Gastrocnemius medialis (tissue), 4 donors: ENCODE measurements around the gene LTA.

Experiments used
- POLR2A ChIP-seq, 2 donors: fragments of 450-650 bp; IDR thresholded peaks; one replicate each; pipeline ENCODE4 v1.6.1; 2017; ENCODE audit warnings: antibody characterized with exemption in 2 of 2, mild to moderate bottlenecking in 2 of 2, moderate library complexity in 2 of 2
- TF ChIP-seq, protein P1 (sequence below), 5 experiments: fragments of 450-650 bp in 3 of 5; fragments of 200-600 bp in 2 of 5; sonication (generic) in 2 of 5; IDR thresholded peaks in 4 of 5; conservative IDR thresholded peaks in 1 of 5; 1 replicate in 4 of 5; 2 replicates in 1 of 5; pipeline ENCODE4 v1.5.1; 2016 to 2019; ENCODE audit warnings: antibody characterized with exemption in 5 of 5, mild to moderate bottlenecking in 3 of 5, moderate library complexity in 3 of 5

DNA sequence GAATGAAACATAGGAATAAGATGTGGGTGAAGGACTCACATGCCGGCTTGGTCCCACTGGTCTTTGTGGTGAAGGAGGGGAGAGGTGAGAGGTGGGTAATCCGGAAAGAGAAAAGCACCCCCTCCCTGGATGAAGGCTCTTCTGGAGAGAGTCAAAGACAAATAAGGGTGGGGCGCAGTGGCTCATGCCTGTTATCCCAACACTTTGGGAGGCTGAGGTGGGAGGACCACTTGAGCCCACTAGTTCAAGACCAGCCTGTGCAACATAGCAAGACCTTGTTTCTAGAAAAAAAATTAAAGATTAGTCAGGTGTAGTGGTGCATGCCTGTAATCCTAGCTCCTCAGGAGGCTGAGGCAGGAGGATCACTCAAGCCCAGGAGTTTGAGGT is 7.0 kb downstream of the LTA start:
- no peak for TF ChIP-seq POLR2A (IDR thresholded peaks at IDR 0.05)
- TF ChIP-seq, protein P1, sequence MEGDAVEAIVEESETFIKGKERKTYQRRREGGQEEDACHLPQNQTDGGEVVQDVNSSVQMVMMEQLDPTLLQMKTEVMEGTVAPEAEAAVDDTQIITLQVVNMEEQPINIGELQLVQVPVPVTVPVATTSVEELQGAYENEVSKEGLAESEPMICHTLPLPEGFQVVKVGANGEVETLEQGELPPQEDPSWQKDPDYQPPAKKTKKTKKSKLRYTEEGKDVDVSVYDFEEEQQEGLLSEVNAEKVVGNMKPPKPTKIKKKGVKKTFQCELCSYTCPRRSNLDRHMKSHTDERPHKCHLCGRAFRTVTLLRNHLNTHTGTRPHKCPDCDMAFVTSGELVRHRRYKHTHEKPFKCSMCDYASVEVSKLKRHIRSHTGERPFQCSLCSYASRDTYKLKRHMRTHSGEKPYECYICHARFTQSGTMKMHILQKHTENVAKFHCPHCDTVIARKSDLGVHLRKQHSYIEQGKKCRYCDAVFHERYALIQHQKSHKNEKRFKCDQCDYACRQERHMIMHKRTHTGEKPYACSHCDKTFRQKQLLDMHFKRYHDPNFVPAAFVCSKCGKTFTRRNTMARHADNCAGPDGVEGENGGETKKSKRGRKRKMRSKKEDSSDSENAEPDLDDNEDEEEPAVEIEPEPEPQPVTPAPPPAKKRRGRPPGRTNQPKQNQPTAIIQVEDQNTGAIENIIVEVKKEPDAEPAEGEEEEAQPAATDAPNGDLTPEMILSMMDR (IDR thresholded peaks at IDR 0.05 in 4 of 5, conservative IDR thresholded peaks at IDR 0.05 in 1 of 5) = no peak
